Left ventricle myocardium inferior (tissue), 1 donor: Measurements from ENCODE around the gene STN1. TPM values are rescaled to one million over a fixed set of nuclear protein-coding genes. Genes with fewer than 3 reads are reported as not detected.

ENCODE experiments used
- DNase-seq: peaks from one replicate; pipeline ENCODE4 v3.0.0-alpha.2; 2020
- H3K27ac ChIP-seq: fragments of 200-600 bp; replicated peaks from 2 replicates; pipeline ENCODE4 v1.8.0; 2021
- H3K27me3 ChIP-seq: fragments of 200-600 bp; 2 replicates; pipeline ENCODE4 v1.8.0; 2021; ENCODE audit warnings: low read depth
- H3K36me3 ChIP-seq: fragments of 200-600 bp; 2 replicates; pipeline ENCODE4 v1.8.0; 2021
- H3K4me1 ChIP-seq: fragments of 200-600 bp; 2 replicates; pipeline ENCODE4 v1.8.0; 2021
- H3K4me3 ChIP-seq: fragments of 200-600 bp; 2 replicates; pipeline ENCODE4 v1.8.0; 2021; ENCODE audit warnings: mild to moderate bottlenecking, moderate library complexity
- H3K9me3 ChIP-seq: fragments of 200-600 bp; replicated peaks from 2 replicates; pipeline ENCODE4 v1.8.0; 2021
- intact Hi-C: fragments of 100-400 bp; cut with micrococcal nuclease; formaldehyde crosslinking; loops from one replicate; pipeline ENCODE4 v1.11.0; 2022
- total RNA-seq: library from RNA; stranded (reverse); fragmentation: NEBNext Ultra II Directional; extraction: Animal tissue kit (Norgen Biotek cat#: 25700); gene quantifications from one replicate; pipeline ENCODE4 v1.2.1, GENCODE V29; 2021
- TF ChIP-seq, protein P1 (sequence below): fragments of 200-600 bp; IDR thresholded peaks from 2 replicates; pipeline ENCODE4 v1.8.0; 2021; ENCODE audit warnings: antibody characterized with exemption, mild to moderate bottlenecking, borderline replicate concordance
- donor health status: DM: no; HTN: yes; CAD: no; lungs with severe emphysema.

STN1 gene
- total RNA-seq, 1 donor from 2014 or later: 30.7 TPM

DNA sequence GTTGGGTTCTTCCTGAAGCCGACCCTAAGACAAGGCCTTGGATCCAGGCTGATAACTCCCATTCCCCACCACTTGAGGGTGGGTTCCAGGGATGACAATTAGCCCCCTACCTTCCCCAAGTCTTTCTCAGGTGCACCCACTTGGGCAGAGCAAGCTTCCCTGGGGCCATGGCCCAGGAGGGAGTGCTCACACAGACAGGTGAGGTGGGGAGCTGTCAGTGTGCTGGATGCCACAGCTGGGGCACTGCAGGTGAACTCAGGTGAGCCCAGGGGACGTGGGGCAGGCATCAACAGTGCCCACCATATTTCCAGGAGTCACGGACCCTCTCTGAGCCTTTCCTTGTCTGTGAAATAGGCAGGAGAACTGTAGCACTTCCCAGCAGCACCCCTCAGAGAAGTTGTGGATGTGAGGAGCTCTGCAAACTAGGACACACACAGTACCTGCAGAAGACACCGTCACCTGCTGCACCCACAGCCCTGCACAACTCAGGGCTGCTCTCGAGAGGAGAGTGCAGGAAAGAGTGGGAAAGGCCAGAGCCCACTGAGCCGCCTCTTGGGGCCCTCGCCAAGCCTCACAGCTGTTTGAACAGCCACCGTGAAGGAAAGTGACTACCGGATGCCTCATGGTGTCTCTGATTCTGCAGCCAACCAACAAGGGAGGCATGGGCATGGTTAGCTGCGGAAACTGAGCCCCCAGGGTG lies 80.5 kb downstream of the STN1 start:
- DNase-seq: no peak
- TF ChIP-seq, protein P1, sequence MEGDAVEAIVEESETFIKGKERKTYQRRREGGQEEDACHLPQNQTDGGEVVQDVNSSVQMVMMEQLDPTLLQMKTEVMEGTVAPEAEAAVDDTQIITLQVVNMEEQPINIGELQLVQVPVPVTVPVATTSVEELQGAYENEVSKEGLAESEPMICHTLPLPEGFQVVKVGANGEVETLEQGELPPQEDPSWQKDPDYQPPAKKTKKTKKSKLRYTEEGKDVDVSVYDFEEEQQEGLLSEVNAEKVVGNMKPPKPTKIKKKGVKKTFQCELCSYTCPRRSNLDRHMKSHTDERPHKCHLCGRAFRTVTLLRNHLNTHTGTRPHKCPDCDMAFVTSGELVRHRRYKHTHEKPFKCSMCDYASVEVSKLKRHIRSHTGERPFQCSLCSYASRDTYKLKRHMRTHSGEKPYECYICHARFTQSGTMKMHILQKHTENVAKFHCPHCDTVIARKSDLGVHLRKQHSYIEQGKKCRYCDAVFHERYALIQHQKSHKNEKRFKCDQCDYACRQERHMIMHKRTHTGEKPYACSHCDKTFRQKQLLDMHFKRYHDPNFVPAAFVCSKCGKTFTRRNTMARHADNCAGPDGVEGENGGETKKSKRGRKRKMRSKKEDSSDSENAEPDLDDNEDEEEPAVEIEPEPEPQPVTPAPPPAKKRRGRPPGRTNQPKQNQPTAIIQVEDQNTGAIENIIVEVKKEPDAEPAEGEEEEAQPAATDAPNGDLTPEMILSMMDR: no peak
- Histone ChIP-seq H3K27ac (peak overlapping the region; percentile 32), H3K4me1 (peaks cover 90% of the 10 kb centered on the region), H3K9me3 (peaks cover 5% of the 10 kb centered on the region), H3K27me3 (no peaks in the 10 kb centered on the region), H3K4me3 (no peak overlapping the region), H3K36me3 (no peaks in the 10 kb centered on the region)
- intact Hi-C loops: no loop called here

DNA sequence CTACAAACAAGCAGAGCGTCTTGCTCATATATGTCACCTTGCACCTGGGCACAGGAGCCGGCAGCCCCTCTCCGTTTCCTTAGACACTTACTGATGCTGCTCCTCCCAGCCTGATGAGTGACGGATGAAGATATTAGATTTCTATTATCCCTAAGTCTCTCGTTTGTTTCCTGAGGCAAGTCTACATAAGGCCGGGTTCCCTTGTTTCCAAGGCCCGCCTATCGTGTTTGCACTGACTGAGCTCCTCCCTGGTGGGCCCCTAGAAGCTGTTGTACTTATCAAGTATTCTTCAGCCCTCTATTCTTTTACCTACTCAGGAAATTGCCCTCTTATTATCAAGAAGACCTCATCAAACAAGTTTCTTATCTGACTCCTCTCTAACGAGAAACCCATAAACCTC lies 81.1 kb downstream of the STN1 start:
- no peaks in the 10 kb centered on the region for H3K27me3 ChIP-seq
- H3K4me1 ChIP-seq: peaks cover 88% of the 10 kb centered on the region
- DNase-seq: no peak
- intact Hi-C loops: no loop called here
- TF ChIP-seq, protein P1: no peak
- no peak overlapping the region for H3K4me3 ChIP-seq
- H3K9me3 ChIP-seq: peaks cover 5% of the 10 kb centered on the region
- H3K27ac ChIP-seq: no peak overlapping the region
- H3K36me3 ChIP-seq: no peaks in the 10 kb centered on the region

DNA sequence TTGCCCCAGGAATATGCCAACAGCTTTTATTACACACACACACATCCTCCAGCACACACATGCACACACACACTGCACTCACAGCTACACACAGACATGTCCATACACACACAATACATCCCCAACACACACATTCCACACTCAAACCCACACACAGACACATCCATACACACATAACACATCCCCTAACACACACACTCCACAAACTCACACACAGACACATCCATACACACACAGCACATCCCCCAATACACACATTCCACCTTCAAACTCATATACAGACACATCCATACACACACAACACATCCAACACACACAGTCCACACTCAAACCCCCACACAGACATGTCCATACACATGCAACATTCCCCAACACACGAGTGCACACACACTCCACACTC lies 81.7 kb downstream of the STN1 start:
- Histone ChIP-seq H3K27ac (peak overlapping the region; percentile 80), H3K4me3 (no peak overlapping the region), H3K4me1 (peaks cover 90% of the 10 kb centered on the region), H3K27me3 (no peaks in the 10 kb centered on the region), H3K9me3 (peaks cover 5% of the 10 kb centered on the region), H3K36me3 (no peaks in the 10 kb centered on the region)
- TF ChIP-seq, protein P1: no peak
- DNase-seq: no peak
- intact Hi-C loops: no loop called here

DNA sequence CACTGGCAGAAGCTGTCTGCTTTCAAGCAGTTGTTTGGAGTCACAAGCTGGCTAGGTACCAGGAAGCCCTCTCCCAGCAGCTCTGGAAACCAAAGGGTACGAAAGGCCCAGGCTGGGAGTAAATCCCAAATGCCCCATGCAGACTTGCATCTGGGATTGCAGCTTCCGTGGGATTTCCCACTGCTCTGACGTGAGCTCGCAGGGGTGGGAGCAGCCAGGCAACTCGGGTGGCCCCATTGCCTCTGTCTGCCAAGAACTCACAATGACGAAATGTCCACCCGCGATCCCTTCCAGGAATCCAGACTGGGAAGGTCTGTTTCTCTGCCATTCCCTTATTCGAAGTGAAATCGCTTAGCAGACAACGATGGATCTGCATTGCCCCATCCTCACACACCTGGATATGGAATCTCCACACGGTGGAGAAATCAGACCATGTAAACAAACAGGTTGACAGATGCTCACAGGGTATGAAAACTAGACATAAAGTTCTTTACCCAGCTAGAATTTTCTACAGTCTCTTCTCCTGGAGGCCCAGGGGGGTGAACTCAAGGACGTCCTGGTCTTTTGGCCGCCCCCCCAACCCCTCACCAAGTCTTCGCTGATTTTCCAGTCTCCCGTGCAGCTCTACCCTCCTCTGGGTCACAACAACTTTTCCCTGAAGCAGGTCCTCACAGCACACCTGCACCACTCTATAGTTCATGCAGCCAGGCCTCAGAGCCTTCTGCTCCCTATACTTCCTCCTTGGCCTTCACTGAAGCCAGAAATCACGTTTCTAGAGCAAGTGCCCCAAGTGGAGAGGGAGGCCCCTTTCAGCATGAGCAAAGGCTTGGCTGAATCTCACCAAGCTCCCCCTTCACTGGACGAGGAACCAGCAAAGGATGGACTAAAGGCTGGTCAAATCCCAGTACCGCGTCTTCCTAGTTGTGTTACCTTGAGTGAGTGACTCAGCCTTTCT lies 82.6 kb downstream of the STN1 start:
- no peak overlapping the region for H3K4me3 ChIP-seq
- peak overlapping the region; percentile 80 for H3K27ac ChIP-seq
- peaks cover 5% of the 10 kb centered on the region for H3K9me3 ChIP-seq
- H3K4me1 ChIP-seq: peaks cover 88% of the 10 kb centered on the region
- TF ChIP-seq, protein P1: no peak
- intact Hi-C loops: no loop called here
- DNase-seq: peak; percentile 79
- no peaks in the 10 kb centered on the region for H3K27me3 ChIP-seq
- no peaks in the 10 kb centered on the region for H3K36me3 ChIP-seq

DNA sequence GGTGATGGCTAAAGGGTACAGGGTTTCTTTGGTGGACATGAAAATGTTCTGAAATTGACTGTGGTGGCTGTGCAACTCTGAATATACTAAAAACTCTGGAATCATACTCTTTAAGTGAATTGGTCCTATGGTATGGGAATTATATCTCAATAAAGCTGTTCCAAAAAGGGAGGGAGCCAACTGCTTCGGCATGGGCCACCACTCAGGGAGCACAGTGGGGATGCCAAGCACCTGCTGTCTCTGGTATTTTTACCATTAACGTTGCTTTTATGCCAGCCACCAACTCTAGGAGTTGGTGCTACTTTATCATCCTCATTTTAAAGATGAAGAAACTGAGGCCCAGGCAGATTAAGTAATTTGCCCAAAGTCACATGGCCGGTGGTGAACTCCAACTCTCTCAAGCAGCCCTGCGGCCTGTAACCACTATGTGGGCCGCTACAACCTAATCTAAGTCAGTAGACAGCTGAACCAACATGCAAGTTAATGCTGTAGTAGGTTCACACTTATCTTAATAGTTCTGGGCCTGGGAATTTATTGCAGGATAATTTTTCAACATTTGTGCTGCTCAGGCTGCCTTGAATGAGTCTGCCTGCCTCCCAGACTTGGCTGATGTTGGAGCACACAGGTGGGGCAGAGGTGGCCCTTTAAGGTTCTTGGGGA lies 83.4 kb downstream of the STN1 start:
- no peaks in the 10 kb centered on the region for H3K27me3 ChIP-seq
- H3K4me1 ChIP-seq: peaks cover 88% of the 10 kb centered on the region
- H3K9me3 ChIP-seq: peaks cover 5% of the 10 kb centered on the region
- no peak overlapping the region for H3K4me3 ChIP-seq
- H3K27ac ChIP-seq: peak overlapping the region; percentile 80
- H3K36me3 ChIP-seq: no peaks in the 10 kb centered on the region
- DNase-seq: no peak
- intact Hi-C loops: no loop called here
- TF ChIP-seq, protein P1: no peak
